Activated CD4-positive, alpha-beta T cell treated with anti-CD3 and anti-CD28 coated beads for 4 hours (primary cell): ENCODE data around the gene TRAF3IP1.
"Not testable (repeated sequence)": the region's sequence is repeated elsewhere in the genome, so short reads cannot be mapped to it uniquely, and the experiment has no call there.

Experiments
- DNase-seq, 2 donors: peaks; one replicate each; pipeline ENCODE4 v3.0.0-alpha.2; 2020

The TRAF3IP1 gene

GRCh38 chr2:238288650-238289573 is 31.4 kb upstream of the TRAF3IP1 start:
- DNase-seq, result peak; percentile 96 to 97

DNA sequence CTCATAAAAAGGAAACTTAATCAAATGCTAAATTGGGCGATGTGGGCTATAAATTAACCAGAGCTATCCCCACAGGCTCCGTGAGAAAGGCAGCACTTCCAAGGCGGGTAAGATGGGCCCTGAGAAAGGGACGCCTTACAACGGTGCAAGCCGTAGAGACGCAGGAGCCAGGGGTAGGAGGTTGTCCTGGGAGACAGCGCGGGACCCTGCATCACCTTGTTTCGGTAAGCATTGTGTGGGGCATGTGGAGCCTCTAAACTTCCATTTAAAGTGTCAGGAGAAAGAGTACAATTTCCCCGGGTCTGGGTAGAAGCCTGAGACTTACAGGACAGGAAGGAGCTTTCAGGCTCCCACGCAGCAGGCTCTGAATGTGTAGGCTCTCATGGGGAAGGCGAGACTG is 30.7 kb upstream of the TRAF3IP1 start:
- no peak for DNase-seq

GRCh38 chr2:238290091-238290509 is 30.2 kb upstream of the TRAF3IP1 start:
- peak; percentile 22 to 26 for DNase-seq

DNA sequence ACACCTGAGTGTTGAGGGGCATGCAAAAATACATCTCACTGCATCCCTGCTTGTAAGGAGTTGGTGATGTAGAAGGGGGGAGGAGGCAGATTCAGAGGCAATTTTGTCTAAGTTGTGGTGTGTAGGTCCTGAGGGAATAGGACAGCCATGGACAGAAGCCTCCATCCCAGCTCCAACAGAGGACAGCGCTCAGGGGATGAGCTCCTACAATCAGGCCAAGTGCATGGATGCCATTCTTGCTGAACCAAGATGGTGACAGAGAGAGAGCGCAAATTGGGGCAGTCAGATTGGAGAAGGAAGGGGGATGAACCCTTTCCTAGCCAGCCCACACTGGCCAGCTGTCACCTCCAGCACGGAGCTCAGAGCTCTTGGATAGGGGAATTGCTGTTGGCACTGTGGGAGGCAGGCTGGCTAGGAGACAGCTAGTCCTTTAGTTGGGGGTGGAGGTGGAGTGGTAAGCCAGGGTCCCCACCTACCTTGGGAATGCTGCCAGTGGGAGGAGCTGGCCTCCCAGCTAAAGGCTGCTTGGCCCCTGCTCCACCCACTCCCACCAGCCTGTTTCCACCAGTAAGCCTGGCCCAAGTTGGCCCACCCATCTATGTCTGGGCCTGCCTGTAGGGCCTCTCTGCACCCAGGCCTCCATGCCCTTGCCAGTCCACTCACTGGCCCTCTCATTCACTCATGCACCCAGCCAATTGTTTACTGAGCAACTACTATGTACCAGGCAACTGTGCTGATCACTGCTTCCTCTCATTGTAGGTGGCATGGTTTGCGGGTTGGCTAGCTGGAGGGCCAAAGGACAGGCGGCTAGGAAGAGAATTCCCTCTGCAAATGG is 29.4 kb upstream of the TRAF3IP1 start:
- DNase-seq, result no peak

DNA sequence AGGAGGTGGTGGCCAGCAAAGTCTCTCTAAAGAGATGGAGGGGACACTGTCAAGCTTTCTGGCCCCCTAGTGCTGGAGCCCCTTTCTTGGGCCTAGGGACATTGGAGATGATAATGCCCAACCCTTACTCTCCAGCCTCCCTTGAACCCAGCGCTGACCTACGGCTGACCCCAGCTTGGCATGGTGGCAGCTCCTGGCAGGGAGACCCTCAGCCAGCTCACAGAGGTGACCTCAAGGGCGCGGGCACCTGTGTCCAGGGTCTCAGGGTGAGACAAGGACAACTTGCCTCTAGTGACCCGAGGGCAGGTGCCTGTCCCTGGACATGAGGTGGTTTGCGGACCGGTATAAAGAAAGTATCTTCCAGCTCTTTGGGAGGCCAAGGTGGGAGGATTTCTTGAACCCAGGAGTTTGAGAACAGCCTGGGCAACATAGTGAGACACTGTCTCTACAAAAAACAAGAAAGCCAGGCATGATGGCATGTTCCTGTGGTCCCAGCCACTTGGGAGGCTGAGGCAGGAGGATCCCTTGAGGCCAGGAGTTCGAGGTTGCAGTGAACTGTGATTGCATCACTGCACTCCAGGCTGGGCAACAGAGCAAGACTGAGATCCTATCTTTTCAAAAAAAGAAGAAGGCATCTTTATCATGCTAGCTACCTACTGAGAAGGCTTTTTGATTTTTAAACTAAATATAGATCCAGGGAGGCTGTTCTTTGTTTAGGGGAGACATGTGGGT is 28.6 kb upstream of the TRAF3IP1 start:
- no peak for DNase-seq

GRCh38 chr2:238294046-238294392 is 26.3 kb upstream of the TRAF3IP1 start:
- DNase-seq, result no peak

DNA sequence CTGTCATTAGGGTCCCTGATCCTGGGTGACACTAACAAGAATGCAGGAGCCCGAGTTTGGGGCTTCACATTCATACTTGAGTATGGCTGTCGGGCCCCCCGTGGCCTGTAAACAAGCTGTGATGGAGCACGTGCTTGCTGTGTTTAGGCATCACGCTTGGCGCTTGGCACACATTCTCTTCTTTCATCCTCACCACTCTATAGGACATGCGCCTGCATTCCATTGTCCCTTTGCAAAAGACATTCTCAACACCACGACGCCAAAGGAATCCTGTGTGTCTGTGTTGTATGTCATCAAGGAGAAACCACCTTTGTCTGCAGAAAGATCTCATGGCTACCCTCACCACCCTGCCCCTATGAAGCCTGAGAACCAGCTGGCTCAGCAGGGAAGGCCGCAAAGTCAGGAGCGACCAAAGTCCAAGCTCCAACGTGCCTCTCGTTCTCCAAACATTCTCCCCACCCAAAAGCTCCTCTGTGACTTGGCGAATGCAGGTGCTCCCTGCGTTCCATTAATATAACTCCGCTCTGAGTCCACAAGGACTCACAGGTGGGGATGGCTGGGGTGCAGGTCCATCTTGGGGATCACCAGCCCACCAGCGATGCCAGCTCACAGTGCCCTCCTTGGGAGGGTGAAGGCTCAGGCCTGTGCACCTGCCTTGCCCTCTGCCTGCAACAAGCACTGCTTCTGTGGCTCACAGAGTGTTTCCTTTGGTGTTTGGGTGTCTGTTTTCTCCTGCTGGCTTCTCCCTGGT is 25.8 kb upstream of the TRAF3IP1 start:
- no peak for DNase-seq

GRCh38 chr2:238295144-238296112 is 24.9 kb upstream of the TRAF3IP1 start:
- DNase-seq, result no peak

- DNase-seq, result no peak
Measured at GRCh38 chr2:238296638-238297457, 23.5 kb upstream of the TRAF3IP1 start.

- no peak for DNase-seq
Measured at GRCh38 chr2:238299803-238300202, 20.5 kb upstream of the TRAF3IP1 start.

DNA sequence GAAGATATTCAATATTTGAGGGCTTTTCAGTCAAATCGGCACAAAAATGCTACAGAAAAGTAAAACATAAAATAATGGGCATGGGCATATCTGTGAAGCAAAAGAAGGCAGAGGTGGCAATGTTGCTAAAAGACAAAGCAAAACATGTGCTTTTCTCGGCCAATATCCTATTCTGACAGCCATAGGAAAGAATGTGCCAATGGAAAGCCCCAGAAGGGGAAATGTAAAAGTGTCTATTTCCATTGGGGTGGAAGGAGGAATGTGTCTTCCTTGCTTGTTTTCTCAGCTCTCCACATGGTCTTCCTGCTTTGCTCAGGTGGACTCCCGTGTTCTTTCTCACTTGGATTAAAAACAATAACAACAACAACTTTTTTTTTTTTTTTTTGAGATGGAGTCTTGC is 18.2 kb upstream of the TRAF3IP1 start:
- DNase-seq, result no peak

DNA sequence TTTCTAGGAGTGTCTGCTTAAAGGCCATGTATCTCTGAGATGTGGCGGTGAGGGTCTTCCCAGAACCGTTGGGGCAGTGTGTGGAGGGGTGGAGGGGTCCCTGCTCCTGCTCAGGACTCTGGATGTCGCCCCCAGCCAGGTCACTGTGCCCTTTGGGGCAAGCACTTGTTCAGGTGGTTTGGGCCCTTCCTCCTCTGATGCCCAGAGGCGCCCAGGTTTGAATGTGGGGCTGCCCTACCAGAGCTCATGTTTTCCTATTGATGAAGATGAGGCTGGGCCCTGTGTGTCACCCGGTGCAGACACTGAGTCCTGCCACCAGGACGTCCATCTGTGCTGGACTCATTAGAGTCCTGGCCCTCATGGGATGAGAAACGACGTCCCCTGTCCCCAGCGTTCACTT is 17.6 kb upstream of the TRAF3IP1 start:
- no peak for DNase-seq

GRCh38 chr2:238304116-238304515 is 16.2 kb upstream of the TRAF3IP1 start:
- DNase-seq, result no peak

DNA sequence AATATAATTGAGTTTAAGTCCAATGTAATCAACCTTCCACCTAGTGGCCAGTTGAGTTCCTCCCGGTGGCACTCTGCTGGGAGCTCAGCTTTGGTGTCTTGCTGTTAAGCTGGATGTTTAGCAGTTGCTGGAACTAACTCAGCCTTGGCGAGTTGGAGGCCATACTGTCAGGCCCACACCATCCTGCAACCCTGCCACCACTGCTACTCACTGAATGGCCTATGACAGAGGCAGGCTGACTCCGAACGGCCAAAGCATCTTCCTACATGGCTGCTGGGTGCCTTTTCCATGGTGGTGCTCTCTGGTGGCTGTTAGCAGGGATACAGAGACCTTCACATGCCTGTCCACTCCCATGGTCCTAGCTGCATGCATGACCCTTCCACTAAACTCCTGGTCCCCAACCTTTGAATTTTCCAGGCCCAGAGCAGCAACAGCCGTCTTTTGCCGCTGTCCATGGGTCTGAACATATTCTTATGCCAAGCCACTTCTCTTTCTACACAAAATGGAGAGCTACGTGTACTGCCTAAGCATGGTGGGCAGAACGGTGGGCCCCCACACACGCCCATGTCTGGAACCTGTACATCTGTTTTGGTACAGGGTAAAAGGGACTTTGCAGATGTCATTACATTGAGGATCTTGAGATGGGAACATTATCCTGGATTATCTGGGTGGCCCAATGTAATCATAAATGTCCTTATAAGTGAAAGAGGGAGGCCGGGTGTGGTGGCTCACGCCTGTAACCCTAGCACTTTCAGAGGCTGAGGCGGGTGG is 15.0 kb upstream of the TRAF3IP1 start:
- no peak for DNase-seq

GRCh38 chr2:238305965-238306671 is 14.2 kb upstream of the TRAF3IP1 start:
- DNase-seq, result no peak

- DNase-seq, result no peak
Measured at GRCh38 chr2:238306672-238306998, 13.7 kb upstream of the TRAF3IP1 start.

GRCh38 chr2:238308177-238308576 is 12.1 kb upstream of the TRAF3IP1 start:
- DNase-seq, result no peak

- not testable (repeated sequence) for DNase-seq
Measured at GRCh38 chr2:238310721-238311120, 9.6 kb upstream of the TRAF3IP1 start.
